IMR-90 (cell line): ENCODE results near the gene ITGA6. TPM values are rescaled to one million over a fixed set of nuclear protein-coding genes. Genes with fewer than 3 reads are reported as not detected.

Experiments used
- ATAC-seq: fragments of 200-7000 bp; cut with Tn5 transposase; 2 replicates; pipeline ENCODE4 v1.9.1; 2020; ENCODE audit warnings: low read depth, mild to moderate bottlenecking, moderate library complexity
- BruUV-seq: library from RNA; stranded (reverse); fragments of 400-500 nt; replicated peaks from 2 replicates; lab custom pipeline; 2021; lab: Mats Ljungman, UMichigan
- CTCF ChIA-PET: fragments of 300-600 bp; formaldehyde crosslinking; extraction: SDS; loops from one replicate; lab custom pipeline; 2021; ENCODE audit warnings: antibody characterized with exemption; lab: Yijun Ruan, JAX
- POLR2A ChIA-PET: fragments of 300-600 bp; sonication (Branson Sonifier 250); formaldehyde crosslinking; loops from one replicate; lab custom pipeline; 2022; ENCODE audit warnings: antibody characterized with exemption; ENCODE audit not compliant: unreplicated experiment; lab: Charles Lee
- DNase-seq: peaks from one replicate; pipeline ENCODE4 v3.0.0; 2013
- H2AFZ ChIP-seq: replicated peaks from 2 replicates; pipeline ENCODE3; 2013; ENCODE audit warnings: low read length, mild to moderate bottlenecking; ENCODE audit not compliant: poor library complexity
- H2AK5ac ChIP-seq: 2 replicates; pipeline ENCODE4 v1.6.1; 2013; ENCODE audit warnings: low read depth, low read length, inconsistent platforms
- H2AK9ac ChIP-seq: replicated peaks from 2 replicates; pipeline ENCODE3; 2013; ENCODE audit warnings: mild to moderate bottlenecking, low read depth, low read length, moderate library complexity; ENCODE audit not compliant: poor library complexity
- H2BK120ac ChIP-seq: 2 replicates; pipeline ENCODE4 v1.6.1; 2013; ENCODE audit warnings: low read depth, low read length, inconsistent platforms
- H2BK15ac ChIP-seq: 3 replicates; pipeline ENCODE4 v1.6.1; 2013; ENCODE audit warnings: low read depth, low read length, inconsistent platforms
- H2BK20ac ChIP-seq: 2 replicates; pipeline ENCODE4 v1.6.1; 2013; ENCODE audit warnings: low read depth, mild to moderate bottlenecking, inconsistent platforms, low read length, moderate library complexity
- H2BK5ac ChIP-seq: 2 replicates; pipeline ENCODE4 v1.6.1; 2013; ENCODE audit warnings: mild to moderate bottlenecking, low read depth, low read length, inconsistent platforms; ENCODE audit not compliant: poor library complexity, severe bottlenecking
- H3K14ac ChIP-seq: replicated peaks from 2 replicates; pipeline ENCODE4 v1.6.1; 2013; ENCODE audit warnings: low read depth, low read length, inconsistent platforms
- H3K18ac ChIP-seq: 2 replicates; pipeline ENCODE4 v1.6.1; 2013; ENCODE audit warnings: low read depth, low read length, control low read depth
- H3K23ac ChIP-seq: 2 replicates; pipeline ENCODE4 v1.6.1; 2013; ENCODE audit warnings: low read depth, low read length, inconsistent platforms
- H3K27ac ChIP-seq: 2 replicates; pipeline ENCODE4 v1.5.1; 2013; ENCODE audit warnings: mild to moderate bottlenecking, control low read depth, low read length; ENCODE audit not compliant: insufficient read depth
- H3K27me3 ChIP-seq: 2 replicates; pipeline ENCODE4 v1.6.1; 2013; ENCODE audit warnings: low read length; ENCODE audit not compliant: control insufficient read depth, insufficient read depth
- H3K36me3 ChIP-seq: 2 replicates; pipeline ENCODE4 v1.6.1; 2013; ENCODE audit warnings: low read length, mixed read lengths; ENCODE audit not compliant: control insufficient read depth, insufficient read depth
- H3K4ac ChIP-seq: 2 replicates; pipeline ENCODE4 v1.6.1; 2013; ENCODE audit warnings: low read depth, low read length, inconsistent platforms
- H3K4me1 ChIP-seq: 2 replicates; pipeline ENCODE4 v1.6.1; 2013; ENCODE audit warnings: low read length, mixed read lengths; ENCODE audit not compliant: control insufficient read depth, insufficient read depth
- H3K4me2 ChIP-seq: 2 replicates; pipeline ENCODE4 v1.6.1; 2013; ENCODE audit warnings: low read depth, mild to moderate bottlenecking, control low read depth, low read length, moderate library complexity
- H3K4me3 ChIP-seq: 2 replicates; pipeline ENCODE4 v1.5.1; 2013; ENCODE audit warnings: low read depth, mild to moderate bottlenecking, control low read depth, low read length, moderate library complexity; ENCODE audit not compliant: insufficient read depth
- H3K56ac ChIP-seq: 2 replicates; pipeline ENCODE4 v1.6.1; 2013; ENCODE audit warnings: low read length, inconsistent platforms; ENCODE audit not compliant: insufficient read depth; ENCODE audit errors: extremely low read depth
- H3K79me1 ChIP-seq, 2 experiments: 2 replicates each; pipeline ENCODE4 v1.6.1; 2013; ENCODE audit warnings: low read length in 2 of 2, inconsistent platforms in 1 of 2, low read depth in 1 of 2
- H3K9ac ChIP-seq: 2 replicates; pipeline ENCODE4 v1.6.1; 2013; ENCODE audit warnings: low read depth, low read length, control low read depth
- H3K9me1 ChIP-seq: 2 replicates; pipeline ENCODE4 v1.6.1; 2013; ENCODE audit warnings: low read length, inconsistent platforms; ENCODE audit not compliant: insufficient read depth
- H3K9me3 ChIP-seq: 2 replicates; pipeline ENCODE4 v1.6.1; 2013; ENCODE audit warnings: low read length; ENCODE audit not compliant: control insufficient read depth, insufficient read depth
- H4K20me1 ChIP-seq: 2 replicates; pipeline ENCODE4 v1.6.1; 2013; ENCODE audit warnings: low read length, inconsistent platforms; ENCODE audit not compliant: insufficient read depth
- H4K5ac ChIP-seq: 2 replicates; pipeline ENCODE4 v1.6.1; 2013; ENCODE audit warnings: mild to moderate bottlenecking, low read depth, low read length, control low read depth
- H4K8ac ChIP-seq, 2 experiments: 2 replicates each; pipeline ENCODE4 v1.6.1; 2013; ENCODE audit warnings: low read depth in 2 of 2, low read length in 2 of 2, control low read depth in 1 of 2, inconsistent platforms in 1 of 2
- H4K91ac ChIP-seq: 2 replicates; pipeline ENCODE4 v1.6.1; 2013; ENCODE audit warnings: low read depth, low read length, inconsistent platforms; ENCODE audit not compliant: insufficient read depth
- BHLHE40 ChIP-seq: fragments of 150-350 bp; IDR thresholded peaks from 2 replicates; pipeline ENCODE4 v1.6.1; 2016; ENCODE audit warnings: mild to moderate bottlenecking, low read depth, low read length
- CEBPB ChIP-seq: IDR thresholded peaks from 2 replicates; pipeline ENCODE4 v1.6.1; 2012; ENCODE audit warnings: low read depth, low read length, improper control_type of control experiment
- CHD1 ChIP-seq: IDR thresholded peaks from 2 replicates; pipeline ENCODE4 v1.6.1; 2012; ENCODE audit warnings: low read depth, low read length, improper control_type of control experiment
- FOS ChIP-seq: fragments of 150-350 bp; IDR thresholded peaks from 2 replicates; pipeline ENCODE4 v1.6.1; 2016; ENCODE audit warnings: low read depth, low read length
- MAFK ChIP-seq: IDR thresholded peaks from 2 replicates; pipeline ENCODE4 v1.6.1; 2012; ENCODE audit warnings: low read depth, low read length, improper control_type of control experiment
- MAZ ChIP-seq: IDR thresholded peaks from 2 replicates; pipeline ENCODE4 v1.6.1; 2012; ENCODE audit warnings: low read depth, mild to moderate bottlenecking, low read length, improper control_type of control experiment, moderate library complexity, borderline replicate concordance
- MXI1 ChIP-seq: IDR thresholded peaks from 2 replicates; pipeline ENCODE4 v1.6.1; 2012; ENCODE audit warnings: low read depth, mild to moderate bottlenecking, low read length, moderate library complexity, borderline replicate concordance
- NFE2L2 ChIP-seq: fragments of 150-350 bp; IDR thresholded peaks from 2 replicates; pipeline ENCODE4 v1.6.1; 2016; ENCODE audit warnings: low read depth, mild to moderate bottlenecking, low read length
- POLR2A ChIP-seq: IDR thresholded peaks from 2 replicates; pipeline ENCODE4 v1.6.1; 2012; ENCODE audit warnings: mild to moderate bottlenecking, low read depth, low read length
- RAD21 ChIP-seq: IDR thresholded peaks from 2 replicates; pipeline ENCODE4 v1.6.1; 2012; ENCODE audit warnings: low read length, improper control_type of control experiment
- RCOR1 ChIP-seq: IDR thresholded peaks from 2 replicates; pipeline ENCODE4 v1.6.1; 2012; ENCODE audit warnings: mild to moderate bottlenecking, low read length, improper control_type of control experiment; ENCODE audit not compliant: insufficient replicate concordance
- RFX5 ChIP-seq: IDR thresholded peaks from 2 replicates; pipeline ENCODE4 v1.8.0; 2012; ENCODE audit warnings: low read depth, mild to moderate bottlenecking, low read length, moderate library complexity
- SMC3 ChIP-seq: fragments of 150-350 bp; IDR thresholded peaks from 2 replicates; pipeline ENCODE4 v1.6.1; 2016; ENCODE audit warnings: low read depth, mild to moderate bottlenecking, antibody characterized with exemption, low read length, moderate library complexity
- WGBS, 2 experiments: methylation state at CpG; one replicate each; pipeline versions ENCODE4 v1.1.5 to v1.1.7; 2013; ENCODE audit warnings: missing lambda C conversion rate in 2 of 2; ENCODE audit not compliant: insufficient read length in 1 of 2; ENCODE audit errors: extremely low coverage in 2 of 2; 5-methylcytosine and 5-hydroxymethylcytosine counted together
- dilution Hi-C: fragments of 300-500 bp; cut with HindIII; formaldehyde crosslinking; loops from one replicate; pipeline ENCODE4 v1.14.3; 2018; ENCODE audit warnings: low sequenced_read_pairs; ENCODE audit not compliant: unreplicated experiment
- in situ Hi-C: fragments of 300-500 bp; cut with MboI; formaldehyde crosslinking; loops from 3 replicates; pipeline ENCODE4 v1.14.3; 2019; ENCODE audit warnings: low sequenced_read_pairs, inconsistent platforms, mixed read lengths
- intact Hi-C: fragments of 100-400 bp; cut with micrococcal nuclease; formaldehyde crosslinking; loops from 2 replicates; pipeline ENCODE4 v1.10.0; 2022
- polyA plus RNA-seq, 3 experiments: library from polyadenylated mRNA; depleted of rRNA; stranded (reverse); fragments of >200 nt; gene quantifications; 2 replicates each; pipeline ENCODE4 v1.2.3, GENCODE V29; 2012; ENCODE audit warnings: low replicate concordance in 1 of 3
- total RNA-seq: library from RNA; depleted of rRNA; stranded (reverse); fragments of >200 nt; gene quantifications from 2 replicates; pipeline ENCODE4 v1.2.3, GENCODE V29; 2012
- TF ChIP-seq, protein P1 (sequence below): fragments of 150-350 bp; IDR thresholded peaks from 2 replicates; pipeline ENCODE4 v1.6.1; 2017; ENCODE audit warnings: mild to moderate bottlenecking, antibody characterized with exemption, low read length, low read depth
- TF ChIP-seq, protein P2 (sequence below): conservative IDR thresholded peaks from 2 replicates; pipeline ENCODE4 v1.5.1; 2012; ENCODE audit warnings: mild to moderate bottlenecking, low read depth, low read length, improper control_type of control experiment
- TF ChIP-seq, protein P3 (sequence below): fragments of 150-350 bp; IDR thresholded peaks from 2 replicates; pipeline ENCODE4 v1.6.1; 2016; ENCODE audit warnings: low read depth, mild to moderate bottlenecking, low read length, moderate library complexity, borderline replicate concordance

Gene ITGA6
- total and polyA plus RNA-seq, 2 of the 4 experiments (the other 2 are of a cell fraction): 12.5 to 43.9 TPM

- Histone ChIP-seq H3K9ac (no peak overlapping the region), H2BK5ac (peak overlapping the region; percentile 36)
- BruUV-seq: no TSS peak
These were observed 88.9 kb downstream of the ITGA6 start for GRCh38 chr2:172516299-172516698.

More at GRCh38 chr2:172516299-172516698, 88.9 kb downstream of the ITGA6 start:
- ATAC-seq (peak; percentile 73), DNase-seq (peak; percentile 93)
- H2AK5ac ChIP-seq: no peak overlapping the region
- H2AK9ac ChIP-seq: no peak overlapping the region
- POLR2A ChIA-PET: no interaction called here
- CTCF ChIA-PET: no interaction called here
- no peaks in the 10 kb centered on the region; the same call in 1 of the 2 replicates for H3K36me3 ChIP-seq
- intact Hi-C loops: loop anchor here (5.0 kb wide), 1 partner anchor 36 kb away; no protein-coding TSS in a partner anchor
- dilution Hi-C loops: no loop called here
- no peak overlapping the region; the same call in 1 of the 2 replicates for H2BK20ac ChIP-seq
- H4K5ac ChIP-seq: no peak overlapping the region
- peaks cover 21% of the 10 kb centered on the region for H3K9me3 ChIP-seq
- no peak overlapping the region for H3K4me3 ChIP-seq
- H3K27me3 ChIP-seq: no peaks in the 10 kb centered on the region
- H3K14ac ChIP-seq: no peak overlapping the region
- WGBS, 2 experiments: 0% methylated on average over 1 of the region's 1 CpG; no CpG with 5 or more reads in 1 of the 2 experiments
- H3K4me1 ChIP-seq: no peaks in the 10 kb centered on the region; the same call in 1 of the 2 replicates
- H3K18ac ChIP-seq: no peak overlapping the region
- H4K20me1 ChIP-seq: no peaks in the 10 kb centered on the region
- H3K56ac ChIP-seq: no peak overlapping the region
- H3K9me1 ChIP-seq: no peaks in the 10 kb centered on the region
- H3K79me1 ChIP-seq: peaks cover 0 to 13% of the 10 kb centered on the region in 2 experiments; a peak in 2 of 4 replicates
- H2BK15ac ChIP-seq: no peak overlapping the region
- H4K91ac ChIP-seq: no peak overlapping the region
- TF ChIP-seq MAFK (peak; percentile 38; the same call in 1 of the 2 replicates), FOS (0 out of 2 replicates have a peak, but pooled peaks have one; percentile 20), RCOR1 (no peak), CHD1 (no peak), POLR2A (no peak), RFX5 (no peak), CEBPB (peak; percentile 82; the same call in 1 of the 2 replicates), NFE2L2 (peak; percentile 90), MXI1 (no peak), MAZ (no peak), SMC3 (no peak), BHLHE40 (no peak), RAD21 (no peak)
- TF ChIP-seq, protein P1, sequence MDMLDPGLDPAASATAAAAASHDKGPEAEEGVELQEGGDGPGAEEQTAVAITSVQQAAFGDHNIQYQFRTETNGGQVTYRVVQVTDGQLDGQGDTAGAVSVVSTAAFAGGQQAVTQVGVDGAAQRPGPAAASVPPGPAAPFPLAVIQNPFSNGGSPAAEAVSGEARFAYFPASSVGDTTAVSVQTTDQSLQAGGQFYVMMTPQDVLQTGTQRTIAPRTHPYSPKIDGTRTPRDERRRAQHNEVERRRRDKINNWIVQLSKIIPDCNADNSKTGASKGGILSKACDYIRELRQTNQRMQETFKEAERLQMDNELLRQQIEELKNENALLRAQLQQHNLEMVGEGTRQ: no peak
- TF ChIP-seq, protein P2, sequence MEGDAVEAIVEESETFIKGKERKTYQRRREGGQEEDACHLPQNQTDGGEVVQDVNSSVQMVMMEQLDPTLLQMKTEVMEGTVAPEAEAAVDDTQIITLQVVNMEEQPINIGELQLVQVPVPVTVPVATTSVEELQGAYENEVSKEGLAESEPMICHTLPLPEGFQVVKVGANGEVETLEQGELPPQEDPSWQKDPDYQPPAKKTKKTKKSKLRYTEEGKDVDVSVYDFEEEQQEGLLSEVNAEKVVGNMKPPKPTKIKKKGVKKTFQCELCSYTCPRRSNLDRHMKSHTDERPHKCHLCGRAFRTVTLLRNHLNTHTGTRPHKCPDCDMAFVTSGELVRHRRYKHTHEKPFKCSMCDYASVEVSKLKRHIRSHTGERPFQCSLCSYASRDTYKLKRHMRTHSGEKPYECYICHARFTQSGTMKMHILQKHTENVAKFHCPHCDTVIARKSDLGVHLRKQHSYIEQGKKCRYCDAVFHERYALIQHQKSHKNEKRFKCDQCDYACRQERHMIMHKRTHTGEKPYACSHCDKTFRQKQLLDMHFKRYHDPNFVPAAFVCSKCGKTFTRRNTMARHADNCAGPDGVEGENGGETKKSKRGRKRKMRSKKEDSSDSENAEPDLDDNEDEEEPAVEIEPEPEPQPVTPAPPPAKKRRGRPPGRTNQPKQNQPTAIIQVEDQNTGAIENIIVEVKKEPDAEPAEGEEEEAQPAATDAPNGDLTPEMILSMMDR: no peak
- TF ChIP-seq, protein P3, sequence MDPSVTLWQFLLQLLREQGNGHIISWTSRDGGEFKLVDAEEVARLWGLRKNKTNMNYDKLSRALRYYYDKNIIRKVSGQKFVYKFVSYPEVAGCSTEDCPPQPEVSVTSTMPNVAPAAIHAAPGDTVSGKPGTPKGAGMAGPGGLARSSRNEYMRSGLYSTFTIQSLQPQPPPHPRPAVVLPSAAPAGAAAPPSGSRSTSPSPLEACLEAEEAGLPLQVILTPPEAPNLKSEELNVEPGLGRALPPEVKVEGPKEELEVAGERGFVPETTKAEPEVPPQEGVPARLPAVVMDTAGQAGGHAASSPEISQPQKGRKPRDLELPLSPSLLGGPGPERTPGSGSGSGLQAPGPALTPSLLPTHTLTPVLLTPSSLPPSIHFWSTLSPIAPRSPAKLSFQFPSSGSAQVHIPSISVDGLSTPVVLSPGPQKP: no peak
- H3K4ac ChIP-seq: no peak overlapping the region
- in situ Hi-C loops: no loop called here
- H3K4me2 ChIP-seq: peak overlapping the region; percentile 8; the same call in 1 of the 2 replicates
- no peak overlapping the region for H2AFZ ChIP-seq
- no peak overlapping the region for H3K27ac ChIP-seq
- no peak overlapping the region for H2BK120ac ChIP-seq
- H3K23ac ChIP-seq: no peak overlapping the region
- no peak overlapping the region for H4K8ac ChIP-seq
